IMR-90 (cell line): ENCODE data around the gene METTL23. TPM values are rescaled to one million over a fixed set of nuclear protein-coding genes. Genes with fewer than 3 reads are reported as not detected.

ENCODE experiments used
- ATAC-seq: fragments of 200-7000 bp; cut with Tn5 transposase; 2 replicates; pipeline ENCODE4 v1.9.1; 2020; ENCODE audit warnings: low read depth, mild to moderate bottlenecking, moderate library complexity
- BruUV-seq: library from RNA; stranded (reverse); fragments of 400-500 nt; replicated peaks from 2 replicates; lab custom pipeline; 2021; lab: Mats Ljungman, UMichigan
- CTCF ChIA-PET: fragments of 300-600 bp; formaldehyde crosslinking; extraction: SDS; loops from one replicate; lab custom pipeline; 2021; ENCODE audit warnings: antibody characterized with exemption; lab: Yijun Ruan, JAX
- POLR2A ChIA-PET: fragments of 300-600 bp; sonication (Branson Sonifier 250); formaldehyde crosslinking; loops from one replicate; lab custom pipeline; 2022; ENCODE audit warnings: antibody characterized with exemption; ENCODE audit not compliant: unreplicated experiment; lab: Charles Lee
- DNase-seq: peaks from one replicate; pipeline ENCODE4 v3.0.0; 2013
- H2AFZ ChIP-seq: replicated peaks from 2 replicates; pipeline ENCODE3; 2013; ENCODE audit warnings: low read length, mild to moderate bottlenecking; ENCODE audit not compliant: poor library complexity
- H2AK5ac ChIP-seq: 2 replicates; pipeline ENCODE4 v1.6.1; 2013; ENCODE audit warnings: low read depth, low read length, inconsistent platforms
- H2AK9ac ChIP-seq: replicated peaks from 2 replicates; pipeline ENCODE3; 2013; ENCODE audit warnings: mild to moderate bottlenecking, low read depth, low read length, moderate library complexity; ENCODE audit not compliant: poor library complexity
- H2BK120ac ChIP-seq: 2 replicates; pipeline ENCODE4 v1.6.1; 2013; ENCODE audit warnings: low read depth, low read length, inconsistent platforms
- H2BK15ac ChIP-seq: 3 replicates; pipeline ENCODE4 v1.6.1; 2013; ENCODE audit warnings: low read depth, low read length, inconsistent platforms
- H2BK20ac ChIP-seq: 2 replicates; pipeline ENCODE4 v1.6.1; 2013; ENCODE audit warnings: low read depth, mild to moderate bottlenecking, inconsistent platforms, low read length, moderate library complexity
- H2BK5ac ChIP-seq: 2 replicates; pipeline ENCODE4 v1.6.1; 2013; ENCODE audit warnings: mild to moderate bottlenecking, low read depth, low read length, inconsistent platforms; ENCODE audit not compliant: poor library complexity, severe bottlenecking
- H3K14ac ChIP-seq: replicated peaks from 2 replicates; pipeline ENCODE4 v1.6.1; 2013; ENCODE audit warnings: low read depth, low read length, inconsistent platforms
- H3K18ac ChIP-seq: 2 replicates; pipeline ENCODE4 v1.6.1; 2013; ENCODE audit warnings: low read depth, low read length, control low read depth
- H3K23ac ChIP-seq: 2 replicates; pipeline ENCODE4 v1.6.1; 2013; ENCODE audit warnings: low read depth, low read length, inconsistent platforms
- H3K27ac ChIP-seq: 2 replicates; pipeline ENCODE4 v1.5.1; 2013; ENCODE audit warnings: mild to moderate bottlenecking, control low read depth, low read length; ENCODE audit not compliant: insufficient read depth
- H3K27me3 ChIP-seq: 2 replicates; pipeline ENCODE4 v1.6.1; 2013; ENCODE audit warnings: low read length; ENCODE audit not compliant: control insufficient read depth, insufficient read depth
- H3K36me3 ChIP-seq: 2 replicates; pipeline ENCODE4 v1.6.1; 2013; ENCODE audit warnings: low read length, mixed read lengths; ENCODE audit not compliant: control insufficient read depth, insufficient read depth
- H3K4ac ChIP-seq: 2 replicates; pipeline ENCODE4 v1.6.1; 2013; ENCODE audit warnings: low read depth, low read length, inconsistent platforms
- H3K4me1 ChIP-seq: 2 replicates; pipeline ENCODE4 v1.6.1; 2013; ENCODE audit warnings: low read length, mixed read lengths; ENCODE audit not compliant: control insufficient read depth, insufficient read depth
- H3K4me2 ChIP-seq: 2 replicates; pipeline ENCODE4 v1.6.1; 2013; ENCODE audit warnings: low read depth, mild to moderate bottlenecking, control low read depth, low read length, moderate library complexity
- H3K4me3 ChIP-seq: 2 replicates; pipeline ENCODE4 v1.5.1; 2013; ENCODE audit warnings: low read depth, mild to moderate bottlenecking, control low read depth, low read length, moderate library complexity; ENCODE audit not compliant: insufficient read depth
- H3K56ac ChIP-seq: 2 replicates; pipeline ENCODE4 v1.6.1; 2013; ENCODE audit warnings: low read length, inconsistent platforms; ENCODE audit not compliant: insufficient read depth; ENCODE audit errors: extremely low read depth
- H3K79me1 ChIP-seq, 2 experiments: 2 replicates each; pipeline ENCODE4 v1.6.1; 2013; ENCODE audit warnings: low read length in 2 of 2, inconsistent platforms in 1 of 2, low read depth in 1 of 2
- H3K9ac ChIP-seq: 2 replicates; pipeline ENCODE4 v1.6.1; 2013; ENCODE audit warnings: low read depth, low read length, control low read depth
- H3K9me1 ChIP-seq: 2 replicates; pipeline ENCODE4 v1.6.1; 2013; ENCODE audit warnings: low read length, inconsistent platforms; ENCODE audit not compliant: insufficient read depth
- H3K9me3 ChIP-seq: 2 replicates; pipeline ENCODE4 v1.6.1; 2013; ENCODE audit warnings: low read length; ENCODE audit not compliant: control insufficient read depth, insufficient read depth
- H4K20me1 ChIP-seq: 2 replicates; pipeline ENCODE4 v1.6.1; 2013; ENCODE audit warnings: low read length, inconsistent platforms; ENCODE audit not compliant: insufficient read depth
- H4K5ac ChIP-seq: 2 replicates; pipeline ENCODE4 v1.6.1; 2013; ENCODE audit warnings: mild to moderate bottlenecking, low read depth, low read length, control low read depth
- H4K8ac ChIP-seq, 2 experiments: 2 replicates each; pipeline ENCODE4 v1.6.1; 2013; ENCODE audit warnings: low read depth in 2 of 2, low read length in 2 of 2, control low read depth in 1 of 2, inconsistent platforms in 1 of 2
- H4K91ac ChIP-seq: 2 replicates; pipeline ENCODE4 v1.6.1; 2013; ENCODE audit warnings: low read depth, low read length, inconsistent platforms; ENCODE audit not compliant: insufficient read depth
- CEBPB ChIP-seq: IDR thresholded peaks from 2 replicates; pipeline ENCODE4 v1.6.1; 2012; ENCODE audit warnings: low read depth, low read length, improper control_type of control experiment
- FOS ChIP-seq: fragments of 150-350 bp; IDR thresholded peaks from 2 replicates; pipeline ENCODE4 v1.6.1; 2016; ENCODE audit warnings: low read depth, low read length
- MAFK ChIP-seq: IDR thresholded peaks from 2 replicates; pipeline ENCODE4 v1.6.1; 2012; ENCODE audit warnings: low read depth, low read length, improper control_type of control experiment
- MAZ ChIP-seq: IDR thresholded peaks from 2 replicates; pipeline ENCODE4 v1.6.1; 2012; ENCODE audit warnings: low read depth, mild to moderate bottlenecking, low read length, improper control_type of control experiment, moderate library complexity, borderline replicate concordance
- MXI1 ChIP-seq: IDR thresholded peaks from 2 replicates; pipeline ENCODE4 v1.6.1; 2012; ENCODE audit warnings: low read depth, mild to moderate bottlenecking, low read length, moderate library complexity, borderline replicate concordance
- POLR2A ChIP-seq: IDR thresholded peaks from 2 replicates; pipeline ENCODE4 v1.6.1; 2012; ENCODE audit warnings: mild to moderate bottlenecking, low read depth, low read length
- RFX5 ChIP-seq: IDR thresholded peaks from 2 replicates; pipeline ENCODE4 v1.8.0; 2012; ENCODE audit warnings: low read depth, mild to moderate bottlenecking, low read length, moderate library complexity
- SMC3 ChIP-seq: fragments of 150-350 bp; IDR thresholded peaks from 2 replicates; pipeline ENCODE4 v1.6.1; 2016; ENCODE audit warnings: low read depth, mild to moderate bottlenecking, antibody characterized with exemption, low read length, moderate library complexity
- WGBS, 2 experiments: methylation state at CpG; one replicate each; pipeline versions ENCODE4 v1.1.5 to v1.1.7; 2013; ENCODE audit warnings: missing lambda C conversion rate in 2 of 2; ENCODE audit not compliant: insufficient read length in 1 of 2; ENCODE audit errors: extremely low coverage in 2 of 2; 5-methylcytosine and 5-hydroxymethylcytosine counted together
- dilution Hi-C: fragments of 300-500 bp; cut with HindIII; formaldehyde crosslinking; loops from one replicate; pipeline ENCODE4 v1.14.3; 2018; ENCODE audit warnings: low sequenced_read_pairs; ENCODE audit not compliant: unreplicated experiment
- in situ Hi-C: fragments of 300-500 bp; cut with MboI; formaldehyde crosslinking; loops from 3 replicates; pipeline ENCODE4 v1.14.3; 2019; ENCODE audit warnings: low sequenced_read_pairs, inconsistent platforms, mixed read lengths
- intact Hi-C: fragments of 100-400 bp; cut with micrococcal nuclease; formaldehyde crosslinking; loops from 2 replicates; pipeline ENCODE4 v1.10.0; 2022
- polyA plus RNA-seq, 3 experiments: library from polyadenylated mRNA; depleted of rRNA; stranded (reverse); fragments of >200 nt; gene quantifications; 2 replicates each; pipeline ENCODE4 v1.2.3, GENCODE V29; 2012; ENCODE audit warnings: low replicate concordance in 1 of 3
- total RNA-seq: library from RNA; depleted of rRNA; stranded (reverse); fragments of >200 nt; gene quantifications from 2 replicates; pipeline ENCODE4 v1.2.3, GENCODE V29; 2012

Gene METTL23
- total and polyA plus RNA-seq, 2 of the 4 experiments (the other 2 are of a cell fraction) = 18.8 to 32.1 TPM

DNA sequence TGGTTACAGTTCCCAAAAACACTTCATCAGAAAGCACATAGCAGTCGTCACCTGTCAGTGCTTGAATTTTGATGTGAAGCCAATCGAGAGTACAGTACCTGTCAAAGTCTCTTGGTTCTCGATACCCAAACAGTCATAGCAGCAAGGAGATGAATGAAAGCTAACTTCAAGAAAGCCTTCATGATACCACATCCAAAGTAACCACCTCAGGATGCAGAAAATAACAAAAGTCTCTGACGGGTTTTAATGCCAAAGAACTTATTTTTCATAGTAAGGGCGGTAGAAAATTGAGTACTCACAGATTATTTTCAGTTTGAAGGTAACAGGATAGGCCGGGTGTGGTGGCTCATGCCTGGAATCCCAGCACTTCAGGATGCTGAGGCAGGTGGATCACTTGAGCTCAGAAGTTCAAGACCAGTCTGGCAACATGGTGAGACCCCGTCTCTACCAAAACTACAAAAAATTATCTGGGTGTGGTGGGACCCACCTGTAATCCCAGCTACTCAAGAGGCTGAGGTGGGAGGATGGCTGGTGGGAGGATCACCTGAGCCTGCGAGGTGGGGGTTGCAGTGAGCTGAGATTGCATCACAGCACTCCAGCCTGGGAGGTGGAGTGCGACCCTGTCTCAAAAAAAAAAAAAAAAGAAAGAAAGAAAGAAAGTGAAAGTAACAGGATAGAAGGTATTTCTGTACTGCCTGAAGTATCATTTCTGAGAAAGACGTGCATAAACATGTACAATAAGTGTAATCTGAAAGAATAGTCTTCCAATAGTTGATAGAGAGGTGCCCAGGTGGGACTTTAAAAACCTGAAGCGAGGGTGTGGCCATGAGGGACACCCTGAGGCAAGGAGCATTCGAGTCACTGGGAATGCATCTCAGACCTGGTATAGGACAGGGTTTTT, 26.7 kb downstream of the METTL23 start (continued):
- no peak for TF ChIP-seq SMC3

DNA sequence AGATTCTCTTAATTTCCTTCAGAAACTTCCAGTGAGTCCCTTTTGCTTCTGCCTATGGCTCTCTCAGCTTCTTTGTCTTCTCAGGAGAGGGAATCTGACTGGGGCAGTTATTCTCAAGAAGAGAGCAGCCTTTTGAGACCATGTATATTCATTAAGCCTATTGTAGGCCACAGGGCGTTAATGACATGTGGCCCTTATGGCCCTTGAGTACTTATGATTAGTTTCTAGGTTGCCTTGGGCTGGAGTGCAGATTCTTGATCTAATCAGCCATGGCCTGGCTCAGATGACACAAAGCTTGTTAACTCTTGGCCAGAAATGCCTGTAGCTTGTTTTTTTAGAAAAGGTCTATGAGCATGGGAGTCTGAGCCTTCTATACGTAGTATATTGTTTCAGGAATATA, 28.6 kb downstream of the METTL23 start:
- H3K4ac ChIP-seq = no peak overlapping the region
- DNase-seq (no peak), ATAC-seq (no peak)
- H3K9ac ChIP-seq = no peak overlapping the region
- no peaks in the 10 kb centered on the region for H3K9me3 ChIP-seq
- no peak overlapping the region for H3K4me2 ChIP-seq
- BruUV-seq = no TSS peak
- H2BK5ac ChIP-seq = no peak overlapping the region
- H2AK5ac ChIP-seq = no peak overlapping the region
- no peak overlapping the region for H2BK120ac ChIP-seq
- dilution Hi-C loops = no loop called here
- H2AFZ ChIP-seq = no peak overlapping the region
- H3K18ac ChIP-seq = no peak overlapping the region
- TF ChIP-seq POLR2A (no peak), CEBPB (no peak), FOS (no peak), MXI1 (no peak), MAZ (no peak), RFX5 (no peak), MAFK (no peak), SMC3 (no peak)
- H3K27ac ChIP-seq = no peak overlapping the region
- no peak overlapping the region for H2BK15ac ChIP-seq
- intact Hi-C loops = no loop called here
- no peaks in the 10 kb centered on the region for H3K27me3 ChIP-seq
- in situ Hi-C loops = no loop called here
- H3K36me3 ChIP-seq = peaks cover 17% of the 10 kb centered on the region
- POLR2A ChIA-PET = no interaction called here
- H4K5ac ChIP-seq = no peak overlapping the region
- no peaks in the 10 kb centered on the region for H3K4me1 ChIP-seq
- no peak overlapping the region for H2AK9ac ChIP-seq
- H3K4me3 ChIP-seq = no peak overlapping the region
- CTCF ChIA-PET = no interaction called here
- 0 out of 4 replicates have a peak, but pooled peaks cover 0 to 3% of the 10 kb centered on the region in 2 experiments for H3K79me1 ChIP-seq
- no peak overlapping the region for H2BK20ac ChIP-seq
- WGBS, 2 experiments = no CpG with 5 or more reads among the region's 2 CpGs
- H3K56ac ChIP-seq = no peak overlapping the region
- no peaks in the 10 kb centered on the region for H4K20me1 ChIP-seq
- H3K23ac ChIP-seq = no peak overlapping the region
- no peak overlapping the region for H3K14ac ChIP-seq
- H4K91ac ChIP-seq = no peak overlapping the region
- peaks cover 5% of the 10 kb centered on the region; the same call in 1 of the 2 replicates for H3K9me1 ChIP-seq
- H4K8ac ChIP-seq = no peak overlapping the region
